Activated CD4-positive, CD25-positive, alpha-beta regulatory T cell (primary cell): ENCODE data around the gene PHACTR1.
"Not testable (repeated sequence)": the region's sequence is repeated elsewhere in the genome, so short reads cannot be mapped to it uniquely, and the experiment has no call there.

Source experiments
- DNase-seq, 4 experiments: peaks; one replicate each; lab custom pipeline; 2025; lab: John Stamatoyannopoulos, UW

Gene PHACTR1

DNA sequence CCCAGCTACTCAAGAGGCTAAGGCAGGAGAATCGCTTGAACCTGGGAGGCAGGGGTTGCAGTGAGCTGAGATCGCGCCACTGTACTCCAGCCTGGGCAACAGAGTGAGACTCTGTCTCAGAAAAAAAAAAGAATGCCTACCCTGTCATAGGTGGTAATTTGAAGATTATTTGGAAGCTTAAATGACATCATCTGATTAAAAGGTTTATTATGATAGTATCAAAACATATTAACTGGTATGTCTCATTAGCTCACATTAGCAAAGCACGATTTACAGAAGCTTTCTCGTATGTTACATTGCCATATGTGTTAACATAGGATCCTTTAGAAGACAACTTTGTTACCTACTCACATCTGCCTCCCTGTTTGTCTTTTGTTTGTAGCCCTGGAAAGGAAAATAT, 443.3 kb downstream of the PHACTR1 start:
- DNase-seq: not testable (repeated sequence)

DNA sequence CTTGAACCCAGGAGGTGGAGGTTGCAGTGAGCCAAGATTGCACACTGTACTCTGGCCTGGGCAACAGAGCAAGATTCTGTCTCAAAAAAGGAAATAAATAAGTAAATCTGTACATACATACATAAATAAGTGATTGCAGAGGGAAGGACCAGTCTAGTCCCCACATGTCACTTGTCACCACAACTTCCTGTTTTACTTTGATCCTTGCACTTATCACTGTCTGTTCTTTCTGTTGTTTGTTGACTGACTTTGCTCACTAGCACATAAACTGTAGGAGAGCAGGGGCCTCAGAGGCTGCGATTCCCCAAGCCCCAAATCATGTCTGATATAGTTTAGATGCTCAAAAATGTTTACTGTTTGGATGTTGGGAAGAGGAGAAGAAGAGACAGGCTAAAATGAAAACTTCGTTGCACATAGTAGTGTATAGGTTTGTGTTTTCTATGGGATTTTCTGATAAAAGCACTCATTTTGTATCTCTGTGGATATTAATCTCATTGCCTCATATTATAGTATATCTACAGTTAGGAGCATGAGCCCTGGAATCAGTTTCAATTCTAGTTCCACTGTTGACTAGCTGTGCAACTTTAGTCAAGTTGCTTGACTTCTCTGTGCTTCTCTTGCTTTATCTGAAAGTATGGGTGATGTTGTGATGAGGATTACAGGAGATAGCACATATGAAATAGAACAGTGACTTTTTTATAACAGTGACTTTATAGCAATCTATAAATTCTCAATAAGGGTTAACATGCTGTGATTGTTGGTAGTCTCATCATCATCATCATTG, 446.8 kb downstream of the PHACTR1 start:
- DNase-seq: no peak

DNA sequence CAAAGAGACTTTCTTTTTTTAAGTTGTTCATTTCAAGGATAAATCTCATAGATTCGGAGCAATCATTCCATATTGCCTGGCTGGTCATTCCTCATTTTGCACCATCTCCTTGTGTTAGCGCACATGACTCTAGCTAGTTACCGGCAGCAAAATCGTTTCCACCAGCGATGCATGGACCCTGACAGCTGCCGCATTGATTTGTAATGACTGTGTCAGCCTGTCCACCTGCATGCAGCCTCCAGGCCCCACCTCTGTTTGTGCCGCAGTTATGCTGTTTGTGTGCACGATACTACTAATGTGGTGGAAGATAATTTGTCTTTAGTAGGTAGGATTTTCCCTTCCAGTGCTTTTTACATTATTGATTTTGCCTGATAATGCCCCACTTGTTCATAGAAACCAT, 447.7 kb downstream of the PHACTR1 start:
- no peak for DNase-seq

DNA sequence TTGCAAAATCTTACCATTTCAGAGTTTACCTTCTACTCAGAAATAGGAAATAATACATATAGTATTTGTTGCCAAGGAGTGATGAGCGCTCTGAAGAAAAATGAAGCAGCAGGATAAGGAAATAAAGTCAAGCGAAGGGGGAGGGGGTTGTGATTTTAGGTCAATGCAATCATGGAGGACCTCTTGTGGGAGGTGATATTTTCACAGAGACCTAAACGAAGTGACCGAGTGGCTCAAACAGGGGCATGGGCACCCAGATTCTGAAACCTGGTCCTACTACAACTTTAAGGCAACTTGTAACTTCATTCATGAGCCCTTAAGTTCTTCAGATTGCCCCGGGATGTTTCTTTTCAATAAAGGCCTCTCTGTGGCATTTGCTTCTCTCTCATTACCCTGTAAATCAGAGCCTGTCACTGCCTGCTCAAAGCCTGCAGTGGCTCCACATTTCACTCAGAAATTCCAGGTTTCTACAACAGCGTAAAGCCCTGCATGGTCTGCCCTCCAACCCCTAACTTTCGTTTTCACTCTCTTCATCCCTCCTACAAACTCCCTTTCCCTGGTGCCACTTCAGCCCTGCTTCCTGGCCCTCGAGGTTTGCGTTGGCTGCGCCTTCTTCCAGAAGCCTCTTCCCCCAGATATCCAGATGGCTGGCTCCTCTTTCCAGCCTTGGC, 449.1 kb downstream of the PHACTR1 start:
- no peak for DNase-seq

DNA sequence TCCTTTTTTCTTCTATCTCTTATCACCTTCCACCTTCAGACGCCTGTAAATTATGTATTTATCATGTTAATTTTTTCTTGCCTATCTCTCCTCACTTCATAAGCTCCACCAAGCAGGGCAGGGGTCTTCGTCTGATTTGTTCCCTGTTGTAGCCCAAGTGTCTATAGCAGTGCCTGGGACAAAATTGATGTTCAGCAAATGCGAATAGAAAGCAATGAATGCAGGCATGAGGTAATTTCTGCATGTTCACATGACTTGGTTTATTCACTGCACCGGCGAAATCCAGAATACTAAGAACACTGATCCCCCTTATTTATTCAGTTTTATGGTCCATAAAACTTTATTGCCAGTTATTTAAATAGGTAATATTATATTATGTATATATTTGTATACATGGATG, 449.7 kb downstream of the PHACTR1 start:
- no peak for DNase-seq

DNA sequence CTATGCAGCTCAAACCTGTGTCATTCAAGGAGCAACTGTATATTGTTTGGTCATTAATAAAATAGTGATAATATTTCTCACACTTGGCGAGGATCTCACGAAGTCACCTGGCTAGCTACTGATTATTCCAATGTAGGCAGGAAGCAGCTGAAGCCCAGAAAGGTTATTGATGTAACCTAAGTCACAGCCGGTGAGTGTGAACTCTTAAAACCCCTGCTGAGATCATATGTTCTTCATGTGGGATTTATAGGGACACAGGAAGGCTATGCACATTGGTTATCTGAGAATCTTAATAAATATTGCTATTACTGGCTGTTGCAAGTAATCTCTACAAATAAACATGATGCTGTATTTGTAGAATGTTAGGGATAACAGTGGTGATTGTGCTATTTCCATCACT, 450.3 kb downstream of the PHACTR1 start:
- DNase-seq: no peak

DNA sequence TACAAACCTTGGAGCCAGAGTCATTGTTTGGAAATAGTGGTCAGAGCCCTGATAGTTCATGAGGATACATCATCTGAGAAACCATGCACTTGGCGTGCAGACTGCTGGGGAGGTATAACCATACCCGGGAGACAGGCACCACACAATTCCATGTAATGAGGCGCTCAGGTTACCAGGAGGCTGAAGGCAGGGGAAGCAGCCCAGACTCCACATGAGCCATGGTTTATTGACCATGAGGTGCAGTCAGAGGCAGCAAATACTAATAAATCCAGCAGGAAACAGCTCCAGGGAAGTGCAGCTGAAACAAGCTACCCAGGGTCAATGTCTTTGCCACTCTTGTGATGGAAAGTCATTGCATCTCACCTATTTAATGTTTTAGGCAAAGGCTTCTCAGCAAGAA, 455.7 kb downstream of the PHACTR1 start:
- no peak for DNase-seq

DNA sequence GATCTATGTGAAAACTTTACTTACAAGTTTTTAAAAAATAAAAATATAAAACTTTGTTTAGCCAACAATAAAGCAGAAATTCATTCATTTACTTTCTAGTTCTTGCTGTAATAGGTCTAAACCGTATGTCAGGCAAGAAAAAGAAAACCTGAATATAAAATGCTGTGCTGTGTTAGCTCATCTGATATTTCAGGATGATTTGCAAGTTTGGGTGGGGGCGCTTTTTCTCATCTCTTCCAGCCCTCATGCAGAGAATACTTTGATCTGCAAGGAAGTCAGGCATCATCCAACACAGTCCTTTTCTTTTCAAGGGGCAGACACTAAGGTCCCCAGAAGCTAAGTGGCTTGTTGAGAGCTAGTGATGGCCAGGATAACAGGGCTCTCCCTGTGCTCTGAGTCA, 458.5 kb downstream of the PHACTR1 start:
- no peak for DNase-seq

DNA sequence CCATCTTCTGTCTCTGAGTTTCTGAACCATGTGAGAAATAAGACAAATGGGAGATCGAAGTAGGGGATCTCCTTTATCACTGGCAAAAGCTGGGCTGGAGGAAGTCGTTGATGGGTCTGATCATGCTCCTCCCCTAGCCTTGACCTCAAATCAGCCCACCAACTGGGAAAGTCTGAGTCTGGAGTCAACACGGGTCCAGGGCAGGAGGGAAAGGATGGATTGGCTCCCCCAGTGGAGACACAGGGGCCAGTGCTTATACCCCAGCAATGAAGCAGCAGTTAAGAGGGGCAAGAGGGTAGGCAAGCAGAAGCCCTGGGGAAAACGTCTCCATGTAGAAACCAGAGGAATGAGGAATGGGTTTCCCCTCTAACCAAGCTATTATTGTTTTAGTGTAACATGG, 459.2 kb downstream of the PHACTR1 start:
- DNase-seq: no peak

DNA sequence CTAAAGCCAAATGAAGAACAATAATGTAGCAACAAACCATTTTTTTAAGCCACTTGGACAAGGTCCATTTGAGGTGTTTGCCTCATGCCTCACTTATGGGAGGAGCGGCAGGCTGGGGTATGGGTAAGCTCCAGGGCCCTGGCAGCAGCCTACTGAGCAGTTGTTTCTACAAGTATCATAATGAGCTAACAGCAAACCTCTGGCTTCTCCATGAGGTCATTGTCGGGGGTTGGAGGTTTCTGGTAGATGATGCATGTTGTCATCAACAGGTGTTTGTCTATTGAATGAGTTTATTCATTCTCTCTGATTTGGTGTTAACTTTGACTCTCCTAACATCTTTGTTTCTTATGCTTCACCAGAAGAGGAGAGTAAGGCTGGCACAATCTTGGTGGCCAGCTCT, 461.1 kb downstream of the PHACTR1 start:
- no peak for DNase-seq

DNA sequence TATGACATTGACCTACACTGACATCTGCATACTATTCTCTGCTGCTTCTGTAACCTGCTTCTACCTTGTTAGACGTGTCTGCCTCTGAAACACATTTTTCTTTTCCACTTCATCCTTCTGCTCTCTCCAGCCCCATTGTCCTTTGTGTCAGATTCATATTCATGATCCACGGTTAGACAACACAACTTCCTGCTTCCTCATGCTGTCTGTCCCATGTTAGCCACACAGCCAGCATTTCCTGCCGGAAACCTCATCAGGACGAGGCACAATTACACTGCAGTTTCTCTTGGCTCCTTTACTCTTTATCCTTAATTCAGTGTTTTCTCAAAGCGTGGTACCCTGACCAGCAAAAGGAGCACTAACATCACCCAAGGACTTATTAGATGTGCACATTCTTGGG, 461.5 kb downstream of the PHACTR1 start:
- no peak for DNase-seq

DNA sequence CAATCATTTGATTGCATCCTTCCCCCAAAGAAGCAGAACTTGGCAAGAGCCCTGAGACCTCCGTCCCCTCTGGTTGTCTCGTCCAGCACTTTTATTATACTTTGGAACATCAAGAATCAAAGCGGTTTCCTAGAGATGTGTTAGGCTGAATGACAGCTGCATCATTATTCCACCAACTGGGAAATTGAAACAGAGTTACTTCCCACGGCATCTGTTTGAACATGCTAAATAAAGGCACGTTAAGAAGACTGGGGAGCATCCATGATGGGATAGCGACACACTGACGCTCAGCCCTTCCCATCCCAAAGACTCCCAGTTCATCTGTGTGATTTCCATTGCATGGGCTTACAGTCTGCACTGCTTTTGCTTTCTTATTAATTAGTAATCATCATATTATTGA, 464.0 kb downstream of the PHACTR1 start:
- no peak for DNase-seq

DNA sequence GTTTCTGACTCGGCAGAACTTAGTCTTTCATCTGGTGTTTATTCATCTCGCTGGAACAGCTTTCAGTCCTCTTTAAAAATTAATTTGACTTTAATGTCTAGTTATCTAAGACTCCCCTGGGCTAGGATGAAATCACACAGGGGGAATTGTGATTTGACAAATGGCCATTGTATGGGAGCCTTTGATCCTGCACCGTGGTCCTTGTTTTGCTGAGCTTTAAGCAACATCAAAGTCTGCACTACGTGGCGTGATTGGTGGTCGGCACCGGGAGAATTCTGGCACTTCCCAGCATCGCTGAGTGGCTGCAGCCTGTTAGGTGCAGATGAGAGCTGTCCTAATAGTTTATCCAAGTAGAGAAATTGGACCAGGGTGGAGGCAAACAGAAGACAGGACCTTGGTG, 464.8 kb downstream of the PHACTR1 start:
- DNase-seq: no peak

DNA sequence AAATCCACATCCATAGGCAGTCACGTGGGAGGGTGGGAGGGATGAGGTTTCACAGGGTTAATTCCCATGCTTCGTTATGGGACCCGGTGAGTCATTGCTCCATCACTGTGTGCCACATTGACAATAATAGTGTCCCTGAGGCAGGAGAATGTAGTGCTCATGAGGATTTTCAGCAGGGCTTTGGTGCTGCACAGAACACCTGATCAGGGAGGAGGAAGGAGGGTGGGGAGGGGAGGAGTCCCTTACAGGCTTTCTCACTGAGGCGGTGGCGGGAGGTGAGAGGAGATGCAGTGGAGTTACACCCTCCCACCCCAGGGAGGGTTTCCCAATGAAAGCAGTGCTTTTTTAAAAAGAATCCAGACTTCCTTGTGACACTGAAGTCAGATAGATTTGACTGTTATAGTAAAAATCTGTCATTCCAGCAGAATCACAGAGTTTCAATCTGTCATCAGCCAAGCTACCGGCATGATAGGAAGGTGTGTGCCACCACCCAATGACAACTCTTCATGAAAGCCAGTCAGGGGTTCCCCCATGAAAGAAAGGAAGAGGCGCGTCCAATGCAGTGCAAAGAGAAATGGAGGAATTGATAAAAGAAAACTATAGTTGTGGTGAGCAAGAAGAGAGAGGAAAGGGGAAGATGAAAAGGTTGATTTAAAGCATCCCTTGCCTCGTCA, 467.0 kb downstream of the PHACTR1 start:
- no peak for DNase-seq

DNA sequence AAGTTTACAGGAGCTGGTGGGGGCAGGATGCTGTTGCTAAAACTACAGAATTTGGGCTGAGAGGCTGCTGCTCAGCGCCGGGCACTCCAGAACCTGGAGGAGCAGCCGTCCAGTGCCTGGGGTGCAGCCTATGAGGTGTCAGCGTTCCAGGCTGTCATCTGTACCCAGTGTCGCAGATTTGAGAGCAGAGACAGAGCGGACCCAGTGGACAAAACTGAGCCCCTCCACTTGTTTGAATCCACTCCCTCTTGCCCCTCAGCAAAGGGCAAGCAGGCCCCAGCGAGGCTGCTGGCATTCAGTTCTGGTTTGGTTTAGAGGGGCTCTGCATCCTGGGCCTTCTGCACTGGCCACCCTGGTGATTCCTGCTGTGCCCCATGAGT, 467.5 kb downstream of the PHACTR1 start:
- no peak for DNase-seq

DNA sequence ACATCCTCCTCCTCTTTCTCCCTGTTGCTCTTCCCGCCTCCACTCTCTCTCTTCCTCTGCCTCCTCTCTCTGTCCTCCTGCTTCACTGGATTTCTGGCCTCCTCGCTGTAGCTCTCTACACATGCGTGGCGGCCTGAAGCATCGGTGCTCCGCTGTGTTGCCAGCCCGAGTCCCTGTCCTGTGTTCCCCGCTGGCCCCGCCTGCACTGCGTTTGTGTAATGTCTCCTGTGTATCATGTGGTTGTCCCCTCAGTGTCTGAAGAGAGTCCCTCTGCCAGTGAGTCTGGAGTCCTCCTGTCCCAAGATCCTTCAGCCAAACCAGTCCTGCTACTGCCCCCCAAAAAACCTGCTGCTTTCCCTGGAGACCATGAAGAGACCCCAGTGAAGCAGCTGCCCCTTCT, 468.0 kb downstream of the PHACTR1 start:
- DNase-seq: no peak

DNA sequence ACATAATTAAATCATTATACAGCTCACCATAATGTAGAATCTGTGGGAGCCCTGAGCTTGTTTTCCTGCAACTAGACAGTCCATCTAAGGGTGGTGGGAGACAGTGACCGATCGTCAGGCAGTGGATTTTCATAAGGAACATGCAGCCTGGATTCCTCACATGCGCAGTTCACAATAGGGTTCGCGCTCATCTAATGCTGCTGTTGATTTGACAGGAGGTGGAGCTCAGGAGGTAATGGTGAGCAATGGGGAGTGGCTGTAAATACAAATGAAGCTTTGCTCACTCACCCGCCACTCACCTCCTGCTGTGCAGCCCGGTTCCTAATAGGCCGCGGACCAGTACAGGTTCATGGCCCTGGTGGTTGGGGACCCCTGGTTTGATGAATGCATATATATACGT, 470.3 kb downstream of the PHACTR1 start:
- no peak for DNase-seq

DNA sequence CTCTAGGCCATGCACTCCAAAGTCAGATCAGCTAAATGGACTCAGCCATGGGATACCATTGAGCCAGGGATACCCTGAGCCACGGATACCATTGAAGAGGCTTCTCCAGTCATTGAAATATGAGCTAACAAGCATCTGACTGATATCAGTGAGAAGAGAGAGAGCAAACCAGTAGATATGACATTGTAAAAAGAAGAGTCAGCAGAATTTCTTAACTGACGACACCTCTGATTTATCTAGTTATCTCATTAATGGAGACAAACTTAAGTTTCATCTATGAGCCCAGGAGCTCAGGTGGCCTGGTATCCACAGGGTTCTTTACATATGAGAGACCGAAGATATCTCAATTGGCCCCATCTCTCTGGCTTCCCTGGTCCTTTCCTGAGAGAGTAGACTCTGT, 471.1 kb downstream of the PHACTR1 start:
- no peak for DNase-seq

DNA sequence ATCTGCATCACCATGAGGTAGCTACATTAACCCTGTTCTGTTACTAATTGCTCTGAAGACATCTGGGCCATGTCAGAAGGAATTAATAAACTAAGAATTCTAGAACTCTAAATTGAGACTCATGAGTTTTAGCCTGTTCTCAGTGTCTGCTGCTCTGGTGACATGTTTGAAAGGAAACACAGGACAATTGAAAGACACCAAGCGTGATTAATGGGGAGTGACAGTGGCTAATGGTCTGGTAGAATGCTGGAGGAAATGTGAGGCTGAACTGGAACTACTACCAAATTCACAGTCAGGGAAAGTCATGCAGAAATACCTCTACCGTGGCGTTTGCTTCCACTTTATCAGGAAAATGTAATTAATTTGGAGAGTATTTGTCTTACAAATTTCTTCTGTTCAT, 471.7 kb downstream of the PHACTR1 start:
- no peak for DNase-seq

DNA sequence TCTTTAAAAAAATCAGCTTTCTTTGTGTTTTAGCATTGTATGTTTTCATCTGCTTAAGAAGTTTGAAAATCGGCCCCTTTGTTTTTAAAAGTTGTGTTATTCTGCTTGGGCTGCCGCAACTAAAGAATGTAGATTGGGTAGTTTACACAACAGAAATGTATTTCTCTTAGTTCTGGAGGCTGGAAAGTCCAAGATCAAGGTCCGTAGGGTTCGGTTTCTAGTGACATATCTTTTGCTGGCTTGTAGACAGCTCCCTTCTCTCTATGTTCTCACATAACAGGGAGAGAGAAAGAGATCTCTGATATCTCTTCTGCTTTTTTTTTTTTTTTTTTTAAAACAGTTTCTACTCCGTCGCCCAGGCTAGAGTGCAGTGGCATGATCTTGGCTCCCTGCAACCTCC, 473.1 kb downstream of the PHACTR1 start:
- DNase-seq: no peak

DNA sequence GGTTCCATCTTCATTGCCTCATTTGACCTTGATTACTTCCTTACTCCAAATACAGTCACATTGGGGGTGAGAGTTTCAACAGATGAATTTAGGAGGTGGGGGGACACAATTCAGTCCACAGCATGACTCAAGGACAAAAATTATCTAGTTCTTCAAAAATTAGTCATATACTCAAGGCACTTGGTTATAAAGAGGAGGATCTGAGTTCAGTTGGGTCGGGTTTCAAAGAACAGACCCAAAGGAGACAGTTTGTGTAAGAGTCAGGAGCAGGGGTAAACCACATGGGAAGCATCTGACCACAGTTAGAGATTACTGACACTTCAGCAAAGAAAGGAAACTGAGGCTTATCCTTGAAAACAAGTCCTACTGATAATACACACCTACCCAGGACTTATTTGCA, 473.8 kb downstream of the PHACTR1 start:
- DNase-seq: no peak

DNA sequence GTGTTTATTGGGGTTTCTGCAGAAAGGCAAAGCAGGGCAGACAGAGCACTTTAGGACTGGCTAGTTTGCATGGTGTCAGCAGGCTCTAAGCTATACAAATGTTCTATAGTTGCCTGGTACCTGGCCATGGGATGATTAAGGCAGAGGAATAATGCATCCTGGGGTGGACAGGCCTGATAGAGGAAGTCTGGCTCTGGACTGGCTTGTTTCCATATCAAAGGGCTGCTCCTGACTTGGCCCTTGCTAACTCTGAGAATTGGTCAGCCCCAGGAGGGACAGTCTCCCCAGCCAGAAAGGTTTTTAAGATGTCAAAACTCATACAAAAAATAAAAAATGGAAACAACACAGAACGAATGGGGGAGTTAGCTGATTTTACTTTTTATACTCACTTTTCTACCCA, 474.9 kb downstream of the PHACTR1 start:
- DNase-seq: no peak

DNA sequence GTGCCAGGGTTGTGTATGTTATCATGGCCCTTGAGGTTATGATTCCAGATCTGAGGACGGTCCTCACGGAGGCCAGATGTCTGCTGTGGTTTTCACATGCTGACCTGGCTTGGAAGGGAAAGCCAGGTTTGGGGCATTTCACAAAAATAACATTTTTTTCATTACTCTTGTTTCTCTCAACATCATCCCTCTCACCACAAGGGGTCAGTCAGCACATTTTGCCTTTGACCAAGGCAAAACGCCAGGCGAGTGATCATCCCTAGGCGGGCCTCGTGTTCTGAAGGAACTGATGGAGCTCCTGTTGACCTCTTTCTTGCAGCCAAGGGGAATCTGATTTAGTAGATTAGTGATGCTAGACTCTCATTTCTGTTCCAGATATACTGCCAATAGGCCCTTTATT, 478.3 kb downstream of the PHACTR1 start:
- DNase-seq: no peak
